ENCODE measurements around the gene MB. TPM values are rescaled to one million over a fixed set of nuclear protein-coding genes. Genes with fewer than 3 reads are reported as not detected.

The MB gene
- total RNA-seq, 2 donors from 2014 or later = 0.24 to 0.69 TPM

DNA sequence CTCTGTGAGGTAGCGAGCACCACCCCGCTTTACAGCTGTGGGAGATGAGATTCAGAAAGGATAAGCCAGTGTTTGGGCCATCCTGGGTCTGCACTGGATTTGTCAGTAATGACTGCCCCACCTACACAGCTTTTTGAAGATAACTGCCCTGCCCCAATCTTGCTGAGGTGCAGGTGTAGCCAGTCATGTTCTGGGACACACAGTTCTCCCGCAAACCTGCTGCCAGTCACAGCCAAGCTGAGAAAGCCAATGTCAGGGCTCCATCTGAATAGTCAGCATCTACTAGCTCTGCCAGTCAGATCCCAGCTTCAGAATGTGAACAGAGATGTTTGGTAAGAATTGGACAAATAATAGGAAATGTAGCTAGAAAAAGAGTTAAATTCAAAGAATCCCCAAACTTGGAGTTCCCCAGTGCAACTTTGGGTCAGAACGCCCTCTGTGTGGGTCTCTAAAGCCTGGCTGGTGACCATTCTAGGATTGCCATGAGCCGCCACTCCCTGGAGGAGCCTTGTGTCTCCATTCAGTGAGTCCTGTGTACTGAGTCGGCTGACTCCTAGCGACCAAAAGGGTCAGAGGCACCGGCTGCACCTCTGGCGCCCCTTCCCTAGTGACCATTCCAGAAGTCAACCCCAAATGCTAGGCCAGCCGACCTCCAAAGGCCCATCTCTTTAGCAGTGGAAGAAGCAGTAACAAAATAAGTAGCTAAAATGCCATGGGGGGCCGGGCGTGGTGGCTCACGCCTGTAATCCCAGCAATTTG, 2.4 kb upstream of the MB start:
- no peaks in the 10 kb centered on the region for H3K36me3 Mint-ChIP-seq (ENCODE audit: insufficient read depth in 2 of 2)
- H3K9me3 Mint-ChIP-seq = no peaks in the 10 kb centered on the region
- DNase-seq (no peak), ATAC-seq (replicated peaks in 1 of 2) (no peak)
- H3K4me1 Mint-ChIP-seq (ENCODE audit: low read depth) = peaks cover 8% of the 10 kb centered on the region
- H3K27ac Mint-ChIP-seq = no peak overlapping the region
- peaks cover 8% of the 10 kb centered on the region for H3K27me3 Mint-ChIP-seq (ENCODE audit: low read depth)
- H3K4me3 Mint-ChIP-seq = no peak overlapping the region

DNA sequence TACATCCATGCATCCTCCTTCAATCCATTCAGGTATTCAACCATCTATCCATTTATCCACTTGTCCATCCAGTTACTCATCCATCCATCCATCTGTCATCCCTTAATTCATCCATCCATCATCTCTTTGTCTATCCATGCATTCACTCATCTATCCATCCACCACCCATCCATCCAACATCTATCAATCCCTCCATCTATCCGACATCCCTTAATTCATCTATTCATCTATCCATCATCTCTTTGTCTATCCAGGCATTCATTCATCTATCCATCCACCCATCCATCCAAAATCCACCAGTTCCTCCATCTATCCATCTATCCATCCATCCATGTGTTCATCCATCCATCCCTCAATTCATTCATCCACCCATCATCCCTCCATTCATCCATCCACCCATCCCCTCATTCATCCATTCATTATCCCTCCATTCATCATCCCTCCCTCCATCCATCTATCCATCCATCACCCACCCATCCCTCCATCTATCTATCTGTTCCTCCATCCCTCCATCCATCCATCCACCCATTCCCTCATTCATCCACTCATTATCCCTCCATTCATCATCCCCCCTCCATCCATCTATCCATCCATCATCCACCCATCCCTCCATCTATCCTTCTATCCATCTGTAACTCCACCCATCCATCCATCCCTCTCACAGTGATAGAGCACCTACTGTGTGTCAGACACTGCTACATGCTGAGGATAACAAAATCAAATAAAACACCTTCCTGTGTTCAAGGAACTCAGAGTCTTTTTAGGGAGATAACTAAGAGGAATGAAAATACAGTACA, 1.5 kb upstream of the MB start:
- H3K4me3 Mint-ChIP-seq = no peak overlapping the region
- peaks cover 8% of the 10 kb centered on the region for H3K4me1 Mint-ChIP-seq (ENCODE audit: low read depth)
- ATAC-seq (replicated peaks in 1 of 2) = no peak
- DNase-seq = no peak
- H3K36me3 Mint-ChIP-seq (ENCODE audit: insufficient read depth in 2 of 2) = no peaks in the 10 kb centered on the region
- no peak overlapping the region for H3K27ac Mint-ChIP-seq
- H3K27me3 Mint-ChIP-seq (ENCODE audit: low read depth) = peaks cover 6% of the 10 kb centered on the region
- H3K9me3 Mint-ChIP-seq = no peaks in the 10 kb centered on the region

DNA sequence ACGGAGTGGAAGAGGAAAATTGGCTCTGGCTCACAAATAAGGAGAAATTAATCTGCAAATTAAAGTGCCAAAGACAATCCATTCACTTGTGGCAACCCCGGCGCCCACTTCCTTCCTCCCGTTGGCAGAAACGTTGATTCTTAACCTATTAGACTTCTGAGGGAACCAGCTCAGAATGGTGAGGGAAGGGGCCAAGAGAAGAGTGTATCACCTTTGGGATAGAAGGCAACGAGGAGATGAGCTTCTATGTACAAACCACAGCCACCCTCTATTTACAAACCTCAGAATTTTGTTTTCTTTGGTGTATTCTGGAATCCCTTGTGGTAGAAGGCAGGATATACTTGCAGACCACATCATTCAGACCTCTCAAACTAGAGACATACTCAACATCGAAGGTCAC, 1.1 kb downstream of the MB start:
- Mint-ChIP-seq H3K4me1 (ENCODE audit: low read depth) (peaks cover 20% of the 10 kb centered on the region), H3K4me3 (no peak overlapping the region), H3K27me3 (ENCODE audit: low read depth) (peaks cover 2% of the 10 kb centered on the region), H3K9me3 (no peaks in the 10 kb centered on the region), H3K36me3 (ENCODE audit: insufficient read depth in 2 of 2) (no peaks in the 10 kb centered on the region), H3K27ac (no peak overlapping the region)
- no peak for ATAC-seq (replicated peaks in 1 of 2)
- no peak for DNase-seq

DNA sequence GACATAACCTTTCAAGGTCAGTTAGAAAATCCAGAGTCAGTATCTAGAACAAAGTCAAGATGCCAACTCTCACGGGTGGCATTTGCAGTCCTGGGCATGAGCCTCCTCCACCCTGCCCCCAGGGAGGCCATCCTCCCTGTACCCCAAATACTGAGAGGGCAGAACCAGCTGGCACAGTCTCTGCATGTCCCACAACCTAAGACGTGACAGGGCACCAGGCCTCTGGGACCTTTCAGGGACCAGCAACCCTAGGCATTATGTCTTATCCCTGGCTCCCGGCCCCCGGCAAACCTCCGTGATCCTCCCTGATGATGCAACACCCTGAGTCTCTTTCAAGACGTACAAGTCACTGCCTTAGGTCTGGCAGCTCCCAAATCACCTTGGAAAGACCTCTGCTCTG, 2.0 kb downstream of the MB start:
- H3K27me3 Mint-ChIP-seq (ENCODE audit: low read depth) = peaks cover 11% of the 10 kb centered on the region
- no peak overlapping the region for H3K27ac Mint-ChIP-seq
- H3K4me1 Mint-ChIP-seq (ENCODE audit: low read depth) = peaks cover 20% of the 10 kb centered on the region
- DNase-seq (no peak), ATAC-seq (replicated peaks in 1 of 2) (no peak)
- H3K9me3 Mint-ChIP-seq = no peaks in the 10 kb centered on the region
- no peaks in the 10 kb centered on the region for H3K36me3 Mint-ChIP-seq (ENCODE audit: insufficient read depth in 2 of 2)
- no peak overlapping the region for H3K4me3 Mint-ChIP-seq

DNA sequence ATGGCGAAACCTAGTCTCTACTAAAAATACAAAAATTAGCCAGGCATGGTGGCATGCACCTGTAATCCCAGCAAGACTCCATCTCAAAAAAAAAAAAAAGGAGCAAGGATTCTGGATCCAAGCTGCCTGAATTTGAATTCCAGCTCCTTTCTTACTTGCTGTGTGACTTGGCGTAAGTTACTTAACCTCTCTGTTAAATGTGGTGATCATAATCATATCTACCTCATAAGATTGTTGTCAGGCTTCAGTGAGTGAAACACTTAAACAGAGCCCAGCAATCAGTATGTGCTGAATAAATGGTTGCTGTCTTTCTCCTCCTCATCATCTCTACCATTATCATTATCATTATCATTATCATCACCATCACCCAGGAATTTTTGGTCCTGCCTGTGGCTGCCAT, 2.7 kb downstream of the MB start:
- Mint-ChIP-seq H3K4me1 (ENCODE audit: low read depth) (peaks cover 20% of the 10 kb centered on the region), H3K27ac (no peak overlapping the region), H3K4me3 (no peak overlapping the region), H3K27me3 (ENCODE audit: low read depth) (peaks cover 16% of the 10 kb centered on the region), H3K9me3 (no peaks in the 10 kb centered on the region), H3K36me3 (ENCODE audit: insufficient read depth in 2 of 2) (no peaks in the 10 kb centered on the region)
- ATAC-seq (replicated peaks in 1 of 2) (no peak), DNase-seq (no peak)

DNA sequence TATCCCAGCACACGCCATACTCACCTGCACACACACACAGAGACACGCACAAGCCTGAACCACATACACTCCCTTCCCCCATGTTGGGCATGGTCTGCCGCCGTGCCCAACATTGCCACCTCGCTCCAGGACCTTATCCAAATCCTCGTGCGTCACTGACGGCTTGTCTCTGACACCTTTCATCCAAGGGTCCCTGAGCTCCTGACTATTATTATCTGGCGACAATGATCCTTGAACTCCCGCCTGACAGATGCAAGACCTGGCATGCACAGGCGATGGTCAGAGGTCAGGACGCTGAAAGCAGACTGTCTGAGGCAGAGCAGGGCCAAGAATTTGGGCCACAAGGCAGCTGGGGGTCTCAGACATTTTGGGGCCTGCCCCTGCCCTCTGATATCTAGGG, 4.2 kb downstream of the MB start:
- Mint-ChIP-seq H3K4me1 (ENCODE audit: low read depth) (peaks cover 20% of the 10 kb centered on the region), H3K27ac (no peak overlapping the region), H3K36me3 (ENCODE audit: insufficient read depth in 2 of 2) (no peaks in the 10 kb centered on the region), H3K4me3 (no peak overlapping the region), H3K27me3 (ENCODE audit: low read depth) (peaks cover 31% of the 10 kb centered on the region), H3K9me3 (no peaks in the 10 kb centered on the region)
- DNase-seq (no peak), ATAC-seq (replicated peaks in 1 of 2) (no peak)

DNA sequence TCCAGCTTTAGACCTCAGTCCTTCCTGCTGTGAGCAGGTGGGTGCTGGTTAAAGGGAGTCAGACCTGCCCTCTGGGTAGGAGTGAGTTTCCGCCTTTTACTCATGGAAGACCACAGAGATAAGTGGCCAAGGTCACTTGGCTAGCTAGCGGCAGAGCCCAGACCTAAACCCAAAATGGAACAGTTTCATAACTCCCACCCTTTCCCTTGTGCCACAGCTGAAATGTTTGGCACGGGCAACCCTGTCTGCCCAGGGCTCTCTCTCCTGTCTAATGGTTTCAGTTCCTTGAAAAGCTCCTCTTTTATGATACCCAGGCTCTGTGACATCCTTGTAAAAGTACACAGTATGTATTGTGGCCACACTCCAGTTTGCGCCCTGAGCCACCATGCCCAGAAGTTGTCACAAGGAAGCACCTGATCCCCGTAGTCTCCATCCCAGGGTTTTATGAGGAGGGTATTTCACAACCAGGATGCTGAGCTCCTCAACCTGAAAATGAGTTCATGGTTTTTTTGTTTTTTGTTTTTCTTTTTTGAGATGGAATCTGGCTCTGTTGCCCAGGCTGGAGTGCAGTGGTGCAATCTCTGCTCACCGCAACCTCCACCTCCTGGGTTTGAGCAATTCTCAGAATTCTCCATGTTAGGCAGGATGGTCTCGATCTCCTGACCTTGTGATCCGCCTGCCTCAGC, 5.1 kb downstream of the MB start:
- Mint-ChIP-seq H3K27ac (no peak overlapping the region), H3K4me3 (no peak overlapping the region), H3K27me3 (ENCODE audit: low read depth) (peaks cover 38% of the 10 kb centered on the region), H3K4me1 (ENCODE audit: low read depth) (peaks cover 20% of the 10 kb centered on the region), H3K9me3 (no peaks in the 10 kb centered on the region), H3K36me3 (ENCODE audit: insufficient read depth in 2 of 2) (no peaks in the 10 kb centered on the region)
- DNase-seq = no peak
- ATAC-seq (replicated peaks in 1 of 2) = peak; percentile 75 to 79

DNA sequence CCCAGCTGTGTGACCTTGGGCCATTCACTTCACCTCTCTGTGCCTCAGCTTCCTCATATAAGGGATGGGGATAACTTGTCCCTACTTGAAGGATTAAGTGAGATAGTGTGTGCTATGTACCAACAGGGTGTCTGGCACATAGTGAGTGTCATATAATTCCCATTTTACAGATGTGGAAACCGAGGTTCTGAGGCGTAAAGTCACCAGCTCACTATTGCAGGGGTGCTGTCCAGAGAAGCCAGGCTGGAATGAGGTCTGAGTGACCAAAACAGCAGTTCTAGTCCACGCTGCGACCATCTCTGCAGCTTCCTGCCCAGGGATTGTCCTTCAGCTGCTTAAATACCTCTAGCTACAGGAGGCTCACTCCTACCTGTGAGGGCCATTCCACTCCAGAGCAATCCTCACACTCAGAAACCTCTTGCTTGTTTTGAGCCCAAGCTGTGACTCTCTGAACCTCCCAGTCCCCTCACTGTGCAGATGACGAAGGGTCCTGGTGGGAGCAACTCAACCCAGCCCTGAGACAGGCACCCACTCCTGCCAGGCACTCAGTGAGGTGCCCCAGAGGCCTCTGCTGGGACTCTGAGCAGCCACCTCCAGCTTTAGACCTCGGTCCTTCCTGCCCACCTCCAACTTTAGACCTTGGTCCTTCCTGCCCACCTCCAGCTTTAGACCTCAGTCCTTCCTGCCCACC, 5.8 kb downstream of the MB start:
- Mint-ChIP-seq H3K9me3 (no peaks in the 10 kb centered on the region), H3K4me1 (ENCODE audit: low read depth) (peaks cover 20% of the 10 kb centered on the region), H3K4me3 (no peak overlapping the region), H3K27ac (no peak overlapping the region), H3K27me3 (ENCODE audit: low read depth) (peaks cover 43% of the 10 kb centered on the region), H3K36me3 (ENCODE audit: insufficient read depth in 2 of 2) (no peaks in the 10 kb centered on the region)
- ATAC-seq (replicated peaks in 1 of 2) = peak in 1 of 2 donors; percentile 61
- DNase-seq = peak in 1 of 2 donors; percentile 31

DNA sequence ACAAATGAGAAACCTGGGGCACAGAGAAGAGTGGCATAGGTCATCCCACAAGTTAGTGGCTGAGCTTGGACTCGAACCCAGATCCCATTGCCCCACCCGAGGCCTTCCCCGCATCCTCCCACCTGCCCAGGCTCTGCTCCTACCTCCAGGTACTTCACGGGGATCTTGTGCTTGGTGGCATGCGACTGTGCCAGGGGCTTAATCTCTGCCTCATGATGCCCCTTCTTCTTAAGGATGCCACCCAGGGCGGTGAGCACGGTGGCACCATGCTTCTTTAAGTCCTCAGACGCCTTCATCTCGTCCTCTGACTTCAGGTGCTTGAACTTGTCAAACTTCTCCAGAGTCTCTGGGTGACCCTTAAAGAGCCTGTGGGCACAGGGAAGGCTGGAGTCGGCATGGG, 6.4 kb downstream of the MB start:
- no peaks in the 10 kb centered on the region for H3K9me3 Mint-ChIP-seq
- ATAC-seq (replicated peaks in 1 of 2) = no peak
- no peak overlapping the region for H3K4me3 Mint-ChIP-seq
- DNase-seq = no peak
- H3K4me1 Mint-ChIP-seq (ENCODE audit: low read depth) = peaks cover 17% of the 10 kb centered on the region
- H3K27me3 Mint-ChIP-seq (ENCODE audit: low read depth) = peaks cover 47% of the 10 kb centered on the region
- no peaks in the 10 kb centered on the region for H3K36me3 Mint-ChIP-seq (ENCODE audit: insufficient read depth in 2 of 2)
- H3K27ac Mint-ChIP-seq = no peak overlapping the region

DNA sequence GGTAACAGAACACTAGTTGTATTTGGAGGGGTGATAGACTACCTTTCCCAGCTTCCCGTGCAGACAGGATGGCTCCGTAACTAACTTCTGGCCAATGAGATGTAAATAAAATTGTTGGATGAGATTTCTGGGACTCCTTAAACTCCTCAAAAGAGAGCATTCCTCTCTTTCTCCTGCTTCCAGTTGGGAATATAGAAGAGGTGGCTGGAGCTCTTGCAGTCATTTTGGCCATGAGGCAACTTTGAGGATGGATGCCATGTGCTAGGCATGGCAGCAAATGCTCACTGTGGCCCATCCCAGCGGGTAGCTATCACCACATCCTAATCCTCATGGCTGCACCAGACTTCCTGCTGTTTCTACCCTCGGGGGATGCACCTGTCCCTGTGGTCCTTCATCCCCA, 7.4 kb downstream of the MB start:
- H3K36me3 Mint-ChIP-seq (ENCODE audit: insufficient read depth in 2 of 2) = no peaks in the 10 kb centered on the region
- no peak for ATAC-seq (replicated peaks in 1 of 2)
- peaks cover 21% of the 10 kb centered on the region for H3K4me1 Mint-ChIP-seq (ENCODE audit: low read depth)

DNA sequence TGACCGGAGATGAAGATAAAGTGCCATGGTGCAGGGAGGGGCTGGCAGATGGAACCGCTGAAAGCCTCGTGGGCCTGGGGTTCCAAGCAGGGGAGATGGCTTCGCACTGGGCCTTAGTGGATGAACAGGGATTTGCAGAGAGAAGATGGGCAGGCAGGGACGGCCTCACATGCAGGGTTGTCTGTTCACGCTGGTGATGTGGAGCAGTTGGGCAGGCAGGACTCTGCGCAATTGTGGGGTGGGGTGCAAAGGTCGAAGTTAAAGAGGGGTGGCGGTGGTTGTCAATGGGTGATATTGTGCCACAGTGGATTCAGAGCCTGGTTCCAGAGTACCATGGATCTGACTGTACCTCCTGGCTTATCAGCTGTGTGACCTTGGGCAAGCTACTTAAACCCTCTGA, 7.9 kb downstream of the MB start:
- H3K4me1 Mint-ChIP-seq (ENCODE audit: low read depth) = peaks cover 25% of the 10 kb centered on the region
- no peak overlapping the region for H3K4me3 Mint-ChIP-seq
- no peaks in the 10 kb centered on the region for H3K36me3 Mint-ChIP-seq (ENCODE audit: insufficient read depth in 2 of 2)
- no peaks in the 10 kb centered on the region for H3K9me3 Mint-ChIP-seq
- no peak overlapping the region for H3K27ac Mint-ChIP-seq
- ATAC-seq (replicated peaks in 1 of 2) = no peak
- peaks cover 47% of the 10 kb centered on the region for H3K27me3 Mint-ChIP-seq (ENCODE audit: low read depth)
- no peak for DNase-seq

More for the DNA sequence above, 7.4 kb downstream of the MB start:
- Mint-ChIP-seq H3K27me3 (ENCODE audit: low read depth) (peaks cover 47% of the 10 kb centered on the region), H3K9me3 (no peaks in the 10 kb centered on the region), H3K4me3 (no peak overlapping the region), H3K27ac (no peak overlapping the region)
- DNase-seq = no peak

DNA sequence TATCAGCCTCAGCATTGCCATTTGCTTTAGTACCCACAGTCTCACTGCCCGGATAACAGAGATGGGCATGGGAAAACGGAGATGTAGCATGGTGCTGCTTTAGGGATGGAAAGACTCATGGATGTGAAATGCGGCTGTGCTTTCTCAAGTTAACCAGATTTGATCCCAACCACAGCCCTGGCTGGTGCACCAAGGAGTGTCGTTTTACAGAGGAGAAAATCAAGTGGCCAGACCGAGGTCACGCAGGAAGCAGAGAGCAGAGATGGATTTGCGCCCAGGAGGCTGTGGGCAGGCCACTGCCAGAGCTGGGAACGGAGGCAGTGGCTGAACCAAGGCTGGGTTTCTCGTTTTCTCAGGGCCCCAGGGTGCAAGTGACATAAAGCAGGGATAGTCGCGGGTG, 9.0 kb downstream of the MB start:
- Mint-ChIP-seq H3K9me3 (no peaks in the 10 kb centered on the region), H3K36me3 (ENCODE audit: insufficient read depth in 2 of 2) (no peaks in the 10 kb centered on the region), H3K4me3 (no peak overlapping the region), H3K27me3 (ENCODE audit: low read depth) (peaks cover 47% of the 10 kb centered on the region), H3K4me1 (ENCODE audit: low read depth) (peaks cover 25% of the 10 kb centered on the region), H3K27ac (no peak overlapping the region)
- DNase-seq (no peak), ATAC-seq (replicated peaks in 1 of 2) (no peak)

DNA sequence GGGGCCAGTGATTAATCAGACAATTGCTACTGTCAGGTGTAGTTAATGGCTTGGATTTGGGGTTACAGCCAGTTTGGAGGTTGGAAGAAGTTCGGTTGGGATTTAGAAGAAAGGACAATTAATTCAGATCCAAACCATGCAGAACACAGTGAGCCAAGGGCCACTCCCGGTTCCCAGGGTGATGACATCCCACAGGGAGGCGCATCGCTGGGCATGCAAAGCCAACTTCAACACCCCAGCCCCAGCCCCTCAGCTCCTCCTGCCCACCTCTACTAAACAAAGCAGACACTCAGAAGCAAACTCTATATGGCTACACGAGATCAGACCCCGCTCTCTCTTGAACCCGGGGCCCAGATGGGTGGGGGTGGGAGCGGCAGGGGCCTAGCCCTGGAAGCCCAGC, 10.2 kb downstream of the MB start:
- Mint-ChIP-seq H3K9me3 (no peaks in the 10 kb centered on the region), H3K4me1 (ENCODE audit: low read depth) (peaks cover 21% of the 10 kb centered on the region), H3K4me3 (no peak overlapping the region), H3K27ac (no peak overlapping the region), H3K27me3 (ENCODE audit: low read depth) (peaks cover 47% of the 10 kb centered on the region), H3K36me3 (ENCODE audit: insufficient read depth in 2 of 2) (no peaks in the 10 kb centered on the region)
- DNase-seq (no peak), ATAC-seq (replicated peaks in 1 of 2) (no peak)

All from activated T-cell treated with anti-CD3 and anti-CD28 coated beads, Interleukin-2, amount 50 U/mL, for 72 hours (primary cell).